ENCODE measurements around the gene SLC22A2. TPM values are rescaled to one million over a fixed set of nuclear protein-coding genes. Genes with fewer than 3 reads are reported as not detected.

The SLC22A2 gene
- total RNA-seq, 4 donors from 2014 or later = not detected

DNA sequence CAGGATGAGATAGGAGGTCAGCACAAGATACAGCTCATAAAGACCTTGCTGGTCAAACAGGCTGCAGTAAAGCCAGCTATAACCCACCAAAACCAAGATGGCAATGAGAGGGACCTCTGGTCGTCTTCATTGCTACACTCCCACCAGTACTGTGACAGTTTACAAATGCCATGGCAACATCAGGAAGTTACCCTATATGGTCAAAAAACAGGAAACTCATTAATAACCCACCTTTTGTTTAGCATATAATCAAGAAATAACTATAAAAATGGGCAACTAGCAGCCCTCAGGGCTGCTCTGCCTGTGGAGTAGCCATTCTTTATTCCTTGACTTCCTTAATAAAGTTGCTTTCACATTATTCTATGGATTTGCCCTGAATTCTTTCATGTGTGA is 30.9 kb downstream of the SLC22A2 start:
- H3K27ac ChIP-seq = no peak overlapping the region
- H3K36me3 ChIP-seq = no peaks in the 10 kb centered on the region
- WGBS, 2 donors = 81 to 88% methylated on average over 1 of the region's 1 CpG
- no peaks in the 10 kb centered on the region for H3K4me1 ChIP-seq
- H3K27me3 ChIP-seq = no peaks in the 10 kb centered on the region
- intact Hi-C loops (cut with DNase I) = no loop called here
- no peak overlapping the region for H3K4me3 ChIP-seq (replicated peaks in 1 of 3)
- no peak for DNase-seq
- H3K9me3 ChIP-seq = no peaks in the 10 kb centered on the region
- TF ChIP-seq, protein P1, sequence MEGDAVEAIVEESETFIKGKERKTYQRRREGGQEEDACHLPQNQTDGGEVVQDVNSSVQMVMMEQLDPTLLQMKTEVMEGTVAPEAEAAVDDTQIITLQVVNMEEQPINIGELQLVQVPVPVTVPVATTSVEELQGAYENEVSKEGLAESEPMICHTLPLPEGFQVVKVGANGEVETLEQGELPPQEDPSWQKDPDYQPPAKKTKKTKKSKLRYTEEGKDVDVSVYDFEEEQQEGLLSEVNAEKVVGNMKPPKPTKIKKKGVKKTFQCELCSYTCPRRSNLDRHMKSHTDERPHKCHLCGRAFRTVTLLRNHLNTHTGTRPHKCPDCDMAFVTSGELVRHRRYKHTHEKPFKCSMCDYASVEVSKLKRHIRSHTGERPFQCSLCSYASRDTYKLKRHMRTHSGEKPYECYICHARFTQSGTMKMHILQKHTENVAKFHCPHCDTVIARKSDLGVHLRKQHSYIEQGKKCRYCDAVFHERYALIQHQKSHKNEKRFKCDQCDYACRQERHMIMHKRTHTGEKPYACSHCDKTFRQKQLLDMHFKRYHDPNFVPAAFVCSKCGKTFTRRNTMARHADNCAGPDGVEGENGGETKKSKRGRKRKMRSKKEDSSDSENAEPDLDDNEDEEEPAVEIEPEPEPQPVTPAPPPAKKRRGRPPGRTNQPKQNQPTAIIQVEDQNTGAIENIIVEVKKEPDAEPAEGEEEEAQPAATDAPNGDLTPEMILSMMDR (IDR thresholded peaks at IDR 0.05) = no peak
- no peak for TF ChIP-seq POLR2A (IDR thresholded peaks at IDR 0.05)

DNA sequence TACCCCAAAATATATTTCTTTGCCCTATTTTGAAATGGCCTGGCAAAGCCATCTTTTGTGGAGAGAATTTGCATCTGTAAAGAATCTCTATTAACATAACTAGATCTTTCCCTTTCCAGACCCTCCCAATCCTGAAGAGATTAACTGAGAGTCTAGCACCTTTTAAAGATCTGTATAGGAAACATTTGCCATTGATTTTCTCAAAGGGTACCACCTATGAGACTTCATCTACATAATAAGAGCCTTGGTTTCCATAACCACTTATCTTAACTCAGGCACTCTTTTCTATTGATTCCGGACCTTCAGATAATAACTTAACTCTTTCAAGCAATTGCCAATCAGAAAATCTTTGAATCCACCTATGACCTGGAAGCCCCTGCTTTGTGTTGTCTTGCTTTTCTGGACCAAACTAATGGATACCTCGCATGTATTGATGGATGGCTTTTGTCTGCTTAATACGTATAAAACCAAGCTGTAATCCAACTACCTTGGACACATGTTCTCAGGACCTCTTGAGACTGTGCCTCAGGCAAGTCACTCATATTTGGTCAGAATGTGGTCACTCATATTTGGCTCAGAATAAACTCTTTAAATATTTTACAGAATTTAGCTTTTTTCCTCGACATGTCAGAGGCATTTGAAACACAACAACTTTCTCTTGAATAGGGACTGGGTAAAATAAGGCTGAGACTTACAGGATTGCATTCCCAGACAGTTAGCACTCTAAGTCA is 31.4 kb downstream of the SLC22A2 start:
- H3K27ac ChIP-seq = no peak overlapping the region
- intact Hi-C loops (cut with DNase I) = no loop called here
- WGBS, 2 donors = 79 to 82% methylated on average over 4 of the region's 4 CpGs

DNA sequence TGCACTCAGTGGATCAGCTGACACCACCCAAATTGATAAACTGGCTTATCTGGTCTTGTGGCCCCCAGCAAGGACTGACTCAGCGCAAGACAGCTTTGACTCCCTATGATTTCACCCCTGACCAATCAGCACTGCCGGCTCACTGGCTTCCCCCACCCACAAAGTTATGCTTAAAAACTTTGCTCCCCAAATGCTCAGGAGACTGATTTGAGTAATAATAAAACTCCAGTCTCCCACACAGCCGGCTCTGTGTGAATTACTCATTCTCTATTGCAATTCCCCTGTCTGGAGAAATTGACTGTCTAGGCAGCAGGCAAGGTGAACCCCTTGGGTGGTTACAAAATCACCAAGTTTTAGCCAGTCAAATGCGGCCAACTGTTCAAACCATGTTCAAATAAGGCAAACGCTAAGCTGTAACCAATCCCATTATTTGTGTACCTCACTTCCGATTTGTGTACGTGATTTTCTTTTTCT is 32.5 kb downstream of the SLC22A2 start:
- Histone ChIP-seq H3K27me3 (no peaks in the 10 kb centered on the region), H3K36me3 (no peaks in the 10 kb centered on the region), H3K4me1 (no peaks in the 10 kb centered on the region), H3K27ac (no peak overlapping the region), H3K9me3 (no peaks in the 10 kb centered on the region), H3K4me3 (replicated peaks in 1 of 3) (no peak overlapping the region)
- DNase-seq = no peak
- intact Hi-C loops (cut with DNase I) = no loop called here
- WGBS, 2 donors = 86 to 91% methylated on average over 7 of the region's 7 CpGs
- TF ChIP-seq, protein P1 (IDR thresholded peaks at IDR 0.05) = no peak
- TF ChIP-seq POLR2A (IDR thresholded peaks at IDR 0.05) = no peak

More for the DNA sequence above, 31.4 kb downstream of the SLC22A2 start:
- TF ChIP-seq, protein P1 (IDR thresholded peaks at IDR 0.05) = no peak
- TF ChIP-seq POLR2A (IDR thresholded peaks at IDR 0.05) = no peak
- Histone ChIP-seq H3K4me3 (replicated peaks in 1 of 3) (no peak overlapping the region), H3K9me3 (no peaks in the 10 kb centered on the region), H3K27me3 (no peaks in the 10 kb centered on the region), H3K4me1 (no peaks in the 10 kb centered on the region), H3K36me3 (no peaks in the 10 kb centered on the region)
- DNase-seq = no peak

DNA sequence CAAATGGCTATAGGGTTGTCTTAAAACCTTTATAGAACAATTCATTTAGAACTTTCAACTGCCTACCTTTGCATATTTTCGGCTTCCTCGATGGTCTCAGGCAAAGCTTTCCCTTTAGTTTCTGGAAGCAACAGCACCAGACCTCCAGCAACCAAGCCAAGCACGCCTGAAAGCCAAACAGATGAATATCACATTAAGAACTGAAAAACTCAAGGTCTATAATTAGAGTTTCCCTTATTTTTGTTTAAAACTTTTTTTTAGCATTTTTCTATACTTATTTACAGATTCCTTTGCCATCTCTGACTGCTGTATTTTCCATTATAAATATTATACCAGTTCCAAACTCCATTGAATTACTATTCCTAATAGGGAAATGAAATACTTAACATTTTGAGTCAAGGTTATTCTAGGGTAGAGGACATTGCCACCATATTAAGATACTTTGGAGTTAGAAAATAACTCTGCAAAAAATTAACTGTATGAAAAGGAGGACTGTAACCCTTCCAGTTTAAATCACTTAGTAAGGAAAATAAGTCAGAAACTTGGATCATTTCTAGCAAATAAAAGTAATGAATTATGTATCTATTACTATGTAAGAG is 33.9 kb downstream of the SLC22A2 start:
- Histone ChIP-seq H3K4me1 (no peaks in the 10 kb centered on the region), H3K36me3 (no peaks in the 10 kb centered on the region), H3K4me3 (replicated peaks in 1 of 3) (no peak overlapping the region), H3K9me3 (no peaks in the 10 kb centered on the region), H3K27me3 (no peaks in the 10 kb centered on the region), H3K27ac (no peak overlapping the region)
- no peak for TF ChIP-seq POLR2A (IDR thresholded peaks at IDR 0.05)
- TF ChIP-seq, protein P1 (IDR thresholded peaks at IDR 0.05) = no peak
- 83 to 88% methylated on average over 3 of the region's 3 CpGs for WGBS, 2 donors
- DNase-seq = no peak
- intact Hi-C loops (cut with DNase I) = no loop called here

DNA sequence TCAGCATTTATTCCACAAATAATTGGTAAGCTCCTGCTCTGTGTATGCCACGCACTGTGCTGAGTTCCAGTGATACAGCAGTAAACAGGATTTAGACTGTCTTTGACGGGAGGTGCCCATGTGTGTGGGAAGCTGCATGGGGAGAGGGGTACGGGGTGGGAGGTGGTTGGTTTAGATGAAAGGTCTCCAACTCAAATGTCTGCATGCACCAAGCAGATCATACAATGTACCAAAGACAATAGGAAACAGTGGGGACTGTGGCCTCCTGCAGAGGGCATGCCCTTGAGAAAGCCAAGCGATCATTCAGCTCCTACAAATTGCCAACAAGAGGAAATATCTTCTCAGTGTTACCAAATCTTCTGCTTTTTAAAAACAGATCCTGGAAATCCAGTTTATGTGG is 36.1 kb downstream of the SLC22A2 start:
- intact Hi-C loops (cut with DNase I) = no loop called here
- Histone ChIP-seq H3K9me3 (no peaks in the 10 kb centered on the region), H3K36me3 (no peaks in the 10 kb centered on the region), H3K27ac (no peak overlapping the region), H3K4me1 (no peaks in the 10 kb centered on the region), H3K27me3 (no peaks in the 10 kb centered on the region), H3K4me3 (replicated peaks in 1 of 3) (no peak overlapping the region)
- 74 to 92% methylated on average over 4 of the region's 4 CpGs for WGBS, 2 donors
- no peak for TF ChIP-seq POLR2A (IDR thresholded peaks at IDR 0.05)
- TF ChIP-seq, protein P1 (IDR thresholded peaks at IDR 0.05) = no peak
- DNase-seq = no peak
